Keratinocyte (primary cell): ENCODE results near the gene SHOC1. TPM values are rescaled to one million over a fixed set of nuclear protein-coding genes. Genes with fewer than 3 reads are reported as not detected.
A peak's percentile ranks its signal among the peaks of the same experiment; 100 is the strongest.

Experiments used
- DNase-seq: peaks from one replicate; pipeline ENCODE4 v3.0.0-alpha.2; 2011; ENCODE audit warnings: low read depth, missing footprints, low spot score
- FAIRE-seq: peaks from 2 replicates; lab custom pipeline; 2011; peaks lifted over from hg19 to GRCh38; lab: Jason Lieb, UNC
- H2AFZ ChIP-seq: 2 replicates; pipeline ENCODE4 v1.6.0; 2012; ENCODE audit warnings: low read length, control low read depth, inconsistent platforms; ENCODE audit not compliant: control insufficient read depth
- H3K27ac ChIP-seq: 2 replicates; pipeline ENCODE4 v1.5.1; 2011; ENCODE audit warnings: low read length; ENCODE audit not compliant: control insufficient read depth, insufficient read depth
- H3K27me3 ChIP-seq: 3 replicates; pipeline ENCODE4 v1.6.0; 2011; ENCODE audit warnings: low read length; ENCODE audit not compliant: control insufficient read depth, insufficient read depth; ENCODE audit errors: extremely low read depth
- H3K36me3 ChIP-seq, 2 experiments: 2 replicates in 1 of 2; 3 replicates in 1 of 2; pipeline ENCODE4 v1.5.1; 2011; ENCODE audit warnings: low read length in 2 of 2, mild to moderate bottlenecking in 1 of 2; ENCODE audit not compliant: control insufficient read depth in 2 of 2, insufficient read depth in 2 of 2; ENCODE audit errors: extremely low read depth in 1 of 2
- H3K4me1 ChIP-seq: 3 replicates; pipeline ENCODE4 v1.5.1; 2011; ENCODE audit warnings: low read length; ENCODE audit not compliant: control insufficient read depth, insufficient read depth; ENCODE audit errors: extremely low read depth
- H3K4me2 ChIP-seq: 3 replicates; pipeline ENCODE4 v1.6.0; 2011; ENCODE audit warnings: low read depth, low read length; ENCODE audit not compliant: control insufficient read depth, insufficient read depth; ENCODE audit errors: extremely low read depth
- H3K4me3 ChIP-seq, 3 experiments: fragments of 200-600 bp in 1 of 3; sonication (generic) in 1 of 3; 2 replicates in 2 of 3; 3 replicates in 1 of 3; pipeline ENCODE4 v1.5.1; 2011 to 2016; ENCODE audit warnings: low read length in 3 of 3, mild to moderate bottlenecking in 3 of 3, control low read depth in 2 of 3, inconsistent platforms in 1 of 3, low read depth in 1 of 3, mixed read lengths in 1 of 3, mixed run types in 1 of 3, moderate library complexity in 1 of 3; ENCODE audit not compliant: control insufficient read depth in 2 of 3, insufficient read depth in 2 of 3; ENCODE audit errors: extremely low read depth in 1 of 3
- H3K79me2 ChIP-seq: 2 replicates; pipeline ENCODE4 v1.6.0; 2012; ENCODE audit warnings: low read length; ENCODE audit not compliant: control insufficient read depth, insufficient read depth
- H3K9ac ChIP-seq: 3 replicates; pipeline ENCODE4 v1.6.0; 2011; ENCODE audit warnings: low read length; ENCODE audit not compliant: control insufficient read depth, insufficient read depth; ENCODE audit errors: extremely low read depth
- H3K9me1 ChIP-seq: 3 replicates; pipeline ENCODE4 v1.6.0; 2011; ENCODE audit warnings: low read length; ENCODE audit not compliant: control insufficient read depth, insufficient read depth; ENCODE audit errors: extremely low read depth
- H3K9me3 ChIP-seq: 2 replicates; pipeline ENCODE4 v1.5.1; 2012; ENCODE audit warnings: low read depth, low read length; ENCODE audit not compliant: control insufficient read depth
- H4K20me1 ChIP-seq: 3 replicates; pipeline ENCODE4 v1.6.0; 2011; ENCODE audit warnings: low read length; ENCODE audit not compliant: control insufficient read depth, insufficient read depth; ENCODE audit errors: extremely low read depth
- EZH2 ChIP-seq: IDR thresholded peaks from one replicate; pipeline ENCODE4 v1.6.1; 2012; ENCODE audit warnings: inconsistent platforms, mild to moderate bottlenecking, low read length, moderate library complexity
- dilution Hi-C: fragments of 300-500 bp; cut with MboI; formaldehyde crosslinking; loops from one replicate; pipeline ENCODE4 v1.7.0; 2020; ENCODE audit warnings: low sequenced_read_pairs; ENCODE audit not compliant: extremely low pct_ligation_motif_present
- polyA plus RNA-seq, 5 experiments: library from polyadenylated mRNA; depleted of rRNA in 3 of 5; stranded (reverse) in 3 of 5; stranded (forward) in 1 of 5; unstranded in 1 of 5; fragments of >200 nt; gene quantifications; 1 replicate in 1 of 5; 2 replicates in 3 of 5; 3 replicates in 1 of 5; pipeline versions ENCODE4 v1.2.1 to v1.2.3, GENCODE V29; 2011 to 2012; ENCODE audit warnings: missing spikeins in 2 of 5, low read depth in 1 of 5, low replicate concordance in 1 of 5
- TF ChIP-seq, protein P1 (sequence below), 3 experiments: IDR thresholded peaks in 1 of 3; conservative IDR thresholded peaks in 1 of 3; optimal IDR thresholded peaks in 1 of 3; 2 replicates in 2 of 3; 3 replicates in 1 of 3; pipeline versions ENCODE3 to v1.5.1; 2011; ENCODE audit warnings: low read length in 3 of 3, mild to moderate bottlenecking in 3 of 3, moderate library complexity in 2 of 3, control low read depth in 1 of 3, inconsistent platforms in 1 of 3; ENCODE audit not compliant: insufficient read depth in 2 of 3; ENCODE audit errors: extremely low read depth in 1 of 3

SHOC1 gene
- polyA plus RNA-seq, 1 donor (not counting 4 experiments of a cell fraction or from before 2014, with no cell fraction given): 0.03 TPM

DNA sequence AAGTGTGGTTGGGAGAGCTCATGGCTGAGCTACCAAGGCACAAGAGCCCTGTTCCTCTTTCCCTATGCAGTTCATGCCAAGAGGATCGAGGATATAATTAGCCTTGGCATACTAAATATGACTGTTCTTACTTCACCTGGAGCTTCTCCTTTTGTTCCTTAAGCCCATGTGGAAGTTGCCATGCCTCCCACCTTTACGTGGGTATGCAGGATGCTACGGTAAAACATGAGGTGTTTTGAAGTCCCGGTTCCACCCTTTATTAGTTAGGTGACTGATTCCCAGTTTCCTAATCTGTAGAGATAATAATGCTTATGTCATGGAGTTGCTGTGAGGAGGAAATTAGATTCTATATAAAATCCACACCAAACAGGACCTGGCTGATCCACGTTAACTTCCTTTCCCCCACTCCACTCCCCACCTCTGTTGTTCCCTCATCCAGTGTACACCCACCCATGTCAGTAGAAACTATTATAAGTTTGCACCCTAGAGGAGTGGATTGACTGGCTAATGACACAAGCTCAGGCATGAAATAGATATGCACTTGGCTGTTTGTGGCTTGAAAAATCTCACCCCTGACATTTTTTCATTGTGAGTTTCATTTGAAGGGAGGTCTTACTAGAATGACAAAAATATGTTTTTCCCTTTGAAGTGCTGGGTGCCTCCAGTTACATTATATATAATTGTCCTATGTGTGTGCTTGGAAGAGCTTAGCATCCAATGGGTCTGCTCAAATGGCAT is 36.8 kb upstream of the SHOC1 start:
- Histone ChIP-seq H3K4me3 (peak overlapping the region in 2 of 3 experiments; percentile 17 to 47), H4K20me1 (no peaks in the 10 kb centered on the region), H3K9me1 (no peaks in the 10 kb centered on the region), H3K27ac (peak overlapping the region; percentile 79), H3K36me3 (no peaks in the 10 kb centered on the region), H3K79me2 (no peaks in the 10 kb centered on the region), H3K4me2 (peak overlapping the region; percentile 80), H3K4me1 (peaks cover 35% of the 10 kb centered on the region), H3K27me3 (no peaks in the 10 kb centered on the region), H3K9ac (peak overlapping the region; percentile 51), H3K9me3 (no peaks in the 10 kb centered on the region), H2AFZ (peak overlapping the region; percentile 80)
- no peak for TF ChIP-seq EZH2
- TF ChIP-seq, protein P1, sequence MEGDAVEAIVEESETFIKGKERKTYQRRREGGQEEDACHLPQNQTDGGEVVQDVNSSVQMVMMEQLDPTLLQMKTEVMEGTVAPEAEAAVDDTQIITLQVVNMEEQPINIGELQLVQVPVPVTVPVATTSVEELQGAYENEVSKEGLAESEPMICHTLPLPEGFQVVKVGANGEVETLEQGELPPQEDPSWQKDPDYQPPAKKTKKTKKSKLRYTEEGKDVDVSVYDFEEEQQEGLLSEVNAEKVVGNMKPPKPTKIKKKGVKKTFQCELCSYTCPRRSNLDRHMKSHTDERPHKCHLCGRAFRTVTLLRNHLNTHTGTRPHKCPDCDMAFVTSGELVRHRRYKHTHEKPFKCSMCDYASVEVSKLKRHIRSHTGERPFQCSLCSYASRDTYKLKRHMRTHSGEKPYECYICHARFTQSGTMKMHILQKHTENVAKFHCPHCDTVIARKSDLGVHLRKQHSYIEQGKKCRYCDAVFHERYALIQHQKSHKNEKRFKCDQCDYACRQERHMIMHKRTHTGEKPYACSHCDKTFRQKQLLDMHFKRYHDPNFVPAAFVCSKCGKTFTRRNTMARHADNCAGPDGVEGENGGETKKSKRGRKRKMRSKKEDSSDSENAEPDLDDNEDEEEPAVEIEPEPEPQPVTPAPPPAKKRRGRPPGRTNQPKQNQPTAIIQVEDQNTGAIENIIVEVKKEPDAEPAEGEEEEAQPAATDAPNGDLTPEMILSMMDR (optimal IDR thresholded peaks at IDR 0.05 in 1 of 3, IDR thresholded peaks at IDR 0.05 in 1 of 3, conservative IDR thresholded peaks at IDR 0.05 in 1 of 3; ENCODE audit: extremely low read depth in 1 of 3, insufficient read depth in 2 of 3, low read length in 3 of 3): no peak
- dilution Hi-C loops: no loop called here
- FAIRE-seq: peak; percentile 78
- DNase-seq: no peak

DNA sequence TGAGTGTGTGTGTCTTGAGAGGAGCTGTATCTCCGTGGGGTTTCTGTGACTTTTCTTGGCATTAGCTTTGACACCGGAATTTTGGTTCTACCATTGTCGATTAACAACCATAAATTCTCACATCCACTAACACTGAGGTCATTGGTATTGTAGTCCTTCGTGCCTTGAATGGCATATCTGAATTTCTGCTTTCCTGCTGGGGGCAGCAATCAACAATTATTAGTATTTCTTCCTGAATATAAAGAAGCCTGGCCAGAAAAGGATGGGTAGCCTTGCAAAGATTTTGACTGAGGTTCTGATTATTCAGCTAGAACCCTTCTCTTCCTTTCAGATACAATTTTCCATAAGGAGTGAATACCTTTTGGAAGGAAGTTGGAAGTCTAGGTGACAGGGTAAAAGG is 33.5 kb upstream of the SHOC1 start:
- Histone ChIP-seq H3K79me2 (no peaks in the 10 kb centered on the region), H3K9me1 (no peaks in the 10 kb centered on the region), H3K4me2 (no peak overlapping the region), H3K4me1 (peaks cover 30% of the 10 kb centered on the region), H3K27me3 (no peaks in the 10 kb centered on the region), H3K4me3 (no peak overlapping the region), H3K36me3 (no peaks in the 10 kb centered on the region), H2AFZ (no peak overlapping the region), H4K20me1 (no peaks in the 10 kb centered on the region), H3K27ac (no peak overlapping the region), H3K9me3 (no peaks in the 10 kb centered on the region), H3K9ac (no peak overlapping the region)
- dilution Hi-C loops: no loop called here
- DNase-seq: no peak
- TF ChIP-seq, protein P1 (optimal IDR thresholded peaks at IDR 0.05 in 1 of 3, IDR thresholded peaks at IDR 0.05 in 1 of 3, conservative IDR thresholded peaks at IDR 0.05 in 1 of 3; ENCODE audit: extremely low read depth in 1 of 3, insufficient read depth in 2 of 3, low read length in 3 of 3): peak in 2 of 3 experiments; percentile 8 to 26
- TF ChIP-seq EZH2: no peak
- FAIRE-seq: peak; percentile 43
